Germinal center (tissue), 1 donor: Measurements from ENCODE around the gene ZFYVE21.
"Not testable (repeated sequence)": the region's sequence is repeated elsewhere in the genome, so short reads cannot be mapped to it uniquely, and the experiment has no call there.

Experiments used
- DNase-seq: peaks from one replicate; pipeline ENCODE4 v3.0.0; 2012; ENCODE audit warnings: mixed read lengths, low spot score

ZFYVE21 gene

DNA sequence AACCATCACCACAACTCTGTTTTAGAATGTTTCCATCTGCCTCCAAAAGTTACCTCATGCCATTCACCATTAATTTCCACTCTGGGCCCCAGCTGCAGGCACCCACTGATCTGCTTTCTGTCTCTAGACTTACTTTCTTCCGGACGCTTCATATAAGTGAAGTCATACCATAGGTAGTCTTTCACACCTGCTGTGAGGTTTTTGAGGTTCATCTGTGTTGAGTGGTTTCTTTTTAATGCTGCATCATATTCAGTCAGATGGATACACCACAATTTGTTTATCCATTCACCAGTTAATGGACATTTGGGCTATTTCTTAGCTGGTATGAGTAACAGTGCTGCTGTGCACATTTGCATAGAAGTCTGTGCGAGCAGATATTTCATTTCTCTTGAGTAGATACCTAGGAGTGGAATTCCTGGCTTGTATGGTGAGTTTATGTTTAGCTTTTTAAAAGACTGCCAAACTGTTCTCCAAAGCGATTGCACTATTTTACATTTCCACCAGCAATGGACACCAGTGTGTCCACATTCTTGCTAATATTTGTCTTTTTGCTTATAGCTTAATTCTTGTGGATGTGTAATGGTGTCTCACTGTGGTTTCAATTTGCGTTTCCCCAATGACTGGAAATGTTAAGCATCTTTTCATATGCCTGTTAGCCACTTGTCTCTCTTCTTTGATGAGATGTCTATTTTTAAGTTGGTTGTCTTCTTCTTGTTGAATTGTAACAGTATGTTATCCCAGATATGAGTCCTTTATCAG, 48.3 kb downstream of the ZFYVE21 start:
- peak; percentile 34 for DNase-seq

DNA sequence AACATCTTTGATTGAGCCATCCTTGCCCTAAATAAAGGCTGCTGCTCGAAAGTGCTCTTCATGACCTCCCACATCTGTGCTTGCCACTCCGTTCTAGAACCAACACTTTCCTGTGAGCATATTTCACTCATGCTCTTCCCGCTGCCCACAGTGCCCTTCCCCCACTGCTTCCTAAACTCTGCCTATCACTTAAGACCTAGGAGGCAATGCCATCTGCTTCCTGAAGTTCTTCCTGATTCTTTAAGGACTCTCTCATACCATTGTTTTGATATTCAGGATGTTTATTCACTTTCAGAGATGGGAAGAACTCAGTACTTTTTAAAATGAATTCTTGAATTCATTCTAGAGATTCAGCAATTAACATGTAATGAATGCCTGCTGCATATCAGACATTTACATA, 49.9 kb downstream of the ZFYVE21 start:
- no peak for DNase-seq

DNA sequence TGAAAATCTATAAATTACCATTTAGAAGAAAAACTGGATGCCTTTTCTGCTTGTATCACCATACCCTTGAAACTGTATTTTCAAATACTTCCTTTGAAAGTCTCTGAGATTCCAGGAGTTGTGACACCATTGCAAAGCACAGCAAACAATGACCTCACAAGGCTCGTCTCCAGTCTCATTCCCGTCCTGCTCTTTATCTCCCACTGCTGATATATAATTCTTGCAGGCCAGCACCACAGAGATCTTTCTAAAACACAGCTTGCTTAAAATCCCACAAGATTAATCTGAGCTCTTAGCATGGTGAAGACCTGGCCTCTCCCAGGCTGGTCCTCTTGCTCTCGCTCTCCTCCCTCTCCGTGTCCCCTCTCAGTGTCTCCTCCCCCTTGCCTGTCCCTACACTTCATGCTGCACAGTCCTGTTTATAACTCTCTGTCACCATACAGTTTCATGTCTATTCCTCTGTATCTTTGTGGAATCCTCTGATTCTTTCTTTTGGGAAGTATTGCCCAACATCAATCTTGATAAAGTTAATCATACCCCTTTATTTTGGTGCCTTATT, 51.8 kb downstream of the ZFYVE21 start:
- no peak for DNase-seq

DNA sequence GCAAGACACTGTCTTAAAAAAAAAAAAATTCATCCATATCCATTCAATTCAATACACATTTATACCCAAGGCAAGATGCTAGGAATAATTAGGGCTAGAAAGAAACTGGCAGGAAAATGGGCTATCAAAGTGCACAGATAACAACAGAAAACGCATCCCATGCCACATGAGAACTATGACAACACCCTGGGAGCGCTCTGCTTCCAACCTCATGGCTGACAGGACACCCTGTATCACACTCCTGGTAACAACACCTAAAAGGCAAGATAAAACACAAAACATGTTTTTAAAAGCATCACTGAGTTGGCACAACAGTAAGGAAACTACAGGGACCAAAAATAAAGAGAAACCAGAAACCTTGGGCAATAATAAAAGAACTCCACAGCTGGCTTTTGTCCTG, 54.9 kb downstream of the ZFYVE21 start:
- no peak for DNase-seq

DNA sequence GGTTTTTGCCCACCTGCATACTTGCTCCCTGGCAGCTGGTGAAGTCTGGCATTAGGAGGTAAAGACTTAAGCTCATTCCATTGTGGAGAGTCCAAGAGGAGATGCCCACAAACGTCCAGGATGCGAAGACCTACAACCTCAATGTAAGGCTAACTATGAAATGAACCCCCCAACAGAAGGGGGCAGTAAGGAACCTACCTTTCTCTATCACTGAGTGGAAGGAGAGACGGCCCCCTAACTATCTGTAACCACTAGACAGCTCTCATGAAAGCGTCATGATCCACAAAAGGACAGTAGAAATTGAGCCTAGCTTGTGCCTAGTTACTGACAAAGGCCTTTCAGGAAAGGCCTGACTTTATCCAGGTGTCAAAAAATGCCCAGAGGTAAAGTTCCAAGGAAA, 55.3 kb downstream of the ZFYVE21 start:
- DNase-seq, result no peak

DNA sequence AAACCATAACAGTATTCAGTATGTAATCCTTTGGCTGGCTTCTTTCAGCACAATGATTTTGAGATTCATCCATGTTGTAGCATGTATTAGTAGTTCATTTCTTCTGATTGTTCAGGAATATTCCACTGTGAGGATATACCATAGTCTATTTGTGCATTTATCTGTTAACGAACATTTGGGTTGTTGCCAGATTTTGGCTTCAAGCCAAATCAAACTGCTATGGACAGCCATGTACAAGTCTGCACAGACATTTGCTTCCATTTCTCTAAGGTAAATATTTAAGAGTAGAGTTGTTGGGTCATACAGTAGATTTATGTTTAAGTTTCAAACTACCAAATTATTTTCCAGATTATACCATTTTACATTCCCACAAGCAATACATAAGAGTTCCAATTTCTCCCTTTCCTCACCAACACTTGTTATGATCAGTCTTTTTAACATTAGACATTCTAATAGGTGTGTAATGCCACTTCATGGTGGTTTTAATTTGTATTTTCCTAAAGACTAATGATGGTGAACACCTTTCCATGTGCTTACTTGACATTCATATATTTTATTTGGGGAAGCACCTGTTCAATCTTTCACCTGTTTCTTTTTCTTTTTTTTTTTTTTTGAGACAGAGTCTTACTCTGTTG, 56.6 kb downstream of the ZFYVE21 start:
- DNase-seq, result no peak

DNA sequence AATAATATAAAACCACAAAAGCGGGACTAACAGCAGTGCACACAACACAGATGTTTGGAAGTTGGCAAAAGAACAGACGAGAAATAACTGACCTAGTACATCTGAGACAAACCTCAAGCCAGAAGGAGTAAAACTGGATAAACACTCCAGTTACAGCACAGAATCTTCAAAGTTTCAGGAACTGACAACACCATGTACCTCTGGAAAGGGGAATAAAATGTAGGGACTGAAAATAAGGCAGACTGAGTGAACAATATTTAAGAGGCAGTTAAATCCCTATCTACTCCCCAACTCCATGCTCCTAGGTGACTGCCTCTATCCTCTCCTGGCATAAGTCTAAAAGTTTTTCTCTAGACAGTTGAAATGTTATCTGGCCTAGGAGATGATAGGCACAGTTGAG, 57.9 kb downstream of the ZFYVE21 start:
- DNase-seq, result no peak

DNA sequence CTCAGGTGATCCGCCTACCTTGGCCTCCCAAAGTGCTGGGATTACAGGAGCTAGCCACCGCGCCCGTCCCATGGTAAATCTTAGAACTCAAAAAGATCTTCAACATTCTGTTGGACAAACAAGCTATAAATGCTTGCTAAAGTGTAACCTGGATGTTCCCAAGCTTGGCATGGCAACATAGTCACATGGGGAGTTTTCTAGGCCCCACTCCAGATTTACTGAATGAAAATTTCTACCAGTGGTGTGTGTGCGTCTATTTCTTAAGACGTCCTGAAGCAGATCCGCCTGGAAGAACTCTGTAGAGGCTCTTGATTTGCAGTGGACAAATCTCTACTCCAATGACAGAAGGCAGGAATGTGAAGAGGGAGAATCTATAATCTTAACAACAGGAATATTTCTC, 59.9 kb downstream of the ZFYVE21 start:
- no peak for DNase-seq

DNA sequence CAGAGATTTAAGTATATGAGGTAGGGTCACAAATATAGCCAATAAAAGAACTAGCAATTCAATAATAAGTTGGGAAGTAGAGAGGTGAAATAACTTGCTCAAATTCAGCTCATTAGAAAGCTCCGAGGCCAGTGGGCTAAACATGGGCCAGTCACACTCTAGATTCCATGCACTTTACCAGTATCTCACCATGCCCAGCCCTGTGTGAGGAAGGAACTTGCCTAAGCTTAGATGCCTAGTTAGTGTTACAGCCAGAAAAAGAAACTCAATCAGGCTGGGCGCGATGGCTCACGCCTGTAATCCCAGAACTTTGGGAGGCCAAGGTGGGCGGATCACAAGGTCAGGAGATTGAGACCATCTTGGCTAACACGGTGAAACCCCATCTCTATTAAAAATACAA, 60.7 kb downstream of the ZFYVE21 start:
- DNase-seq, result not testable (repeated sequence)

DNA sequence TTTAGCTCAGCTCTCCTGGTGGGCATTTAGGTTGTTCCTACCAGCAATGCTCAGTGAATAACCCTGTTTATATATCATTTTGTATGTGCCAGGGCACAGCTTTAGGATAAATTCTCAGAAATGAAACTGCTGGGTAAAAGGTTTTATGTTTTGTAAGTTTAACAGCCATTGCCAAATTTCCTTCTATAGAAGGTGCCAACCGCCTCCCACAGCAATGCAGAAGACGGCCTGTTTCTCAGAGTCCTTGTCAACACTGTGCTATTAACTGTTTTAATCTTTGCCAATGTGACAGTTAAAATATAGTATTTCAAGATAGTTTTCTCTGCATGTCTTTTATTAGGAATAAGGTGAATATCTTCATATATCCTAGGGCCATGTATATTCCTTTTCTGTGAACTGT, 66.8 kb downstream of the ZFYVE21 start:
- no peak for DNase-seq
